GM06990 (cell line): ENCODE results near the gene CPA1.

Source experiments
- DNase-seq: peaks from one replicate; pipeline ENCODE4 v3.0.0-alpha.2; 2011; ENCODE audit not compliant: insufficient read length; ENCODE audit errors: extremely low read depth
- H3K27me3 ChIP-seq: replicated peaks from 2 replicates; pipeline ENCODE4 v1.6.0; 2011; ENCODE audit warnings: low read length; ENCODE audit not compliant: control insufficient read depth, insufficient read depth
- H3K36me3 ChIP-seq: 2 replicates; pipeline ENCODE4 v1.5.1; 2011; ENCODE audit warnings: low read length; ENCODE audit not compliant: control insufficient read depth, insufficient read depth
- H3K4me3 ChIP-seq: replicated peaks from 2 replicates; pipeline ENCODE4 v1.5.1; 2011; ENCODE audit warnings: low read depth, mild to moderate bottlenecking, control low read depth, low read length
- TF ChIP-seq, protein P1 (sequence below): IDR thresholded peaks from 2 replicates; pipeline ENCODE4 v1.5.1; 2011; ENCODE audit warnings: low read length, control low read depth, mild to moderate bottlenecking, inconsistent platforms; ENCODE audit not compliant: insufficient read depth, poor library complexity, severe bottlenecking

CPA1 gene

GRCh38 chr7:130385600-130386066 is 5.3 kb downstream of the CPA1 start:
- Histone ChIP-seq H3K36me3 (no peaks in the 10 kb centered on the region), H3K27me3 (no peaks in the 10 kb centered on the region), H3K4me3 (no peak overlapping the region)
- no peak for DNase-seq
- TF ChIP-seq, protein P1, sequence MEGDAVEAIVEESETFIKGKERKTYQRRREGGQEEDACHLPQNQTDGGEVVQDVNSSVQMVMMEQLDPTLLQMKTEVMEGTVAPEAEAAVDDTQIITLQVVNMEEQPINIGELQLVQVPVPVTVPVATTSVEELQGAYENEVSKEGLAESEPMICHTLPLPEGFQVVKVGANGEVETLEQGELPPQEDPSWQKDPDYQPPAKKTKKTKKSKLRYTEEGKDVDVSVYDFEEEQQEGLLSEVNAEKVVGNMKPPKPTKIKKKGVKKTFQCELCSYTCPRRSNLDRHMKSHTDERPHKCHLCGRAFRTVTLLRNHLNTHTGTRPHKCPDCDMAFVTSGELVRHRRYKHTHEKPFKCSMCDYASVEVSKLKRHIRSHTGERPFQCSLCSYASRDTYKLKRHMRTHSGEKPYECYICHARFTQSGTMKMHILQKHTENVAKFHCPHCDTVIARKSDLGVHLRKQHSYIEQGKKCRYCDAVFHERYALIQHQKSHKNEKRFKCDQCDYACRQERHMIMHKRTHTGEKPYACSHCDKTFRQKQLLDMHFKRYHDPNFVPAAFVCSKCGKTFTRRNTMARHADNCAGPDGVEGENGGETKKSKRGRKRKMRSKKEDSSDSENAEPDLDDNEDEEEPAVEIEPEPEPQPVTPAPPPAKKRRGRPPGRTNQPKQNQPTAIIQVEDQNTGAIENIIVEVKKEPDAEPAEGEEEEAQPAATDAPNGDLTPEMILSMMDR = no peak

DNA sequence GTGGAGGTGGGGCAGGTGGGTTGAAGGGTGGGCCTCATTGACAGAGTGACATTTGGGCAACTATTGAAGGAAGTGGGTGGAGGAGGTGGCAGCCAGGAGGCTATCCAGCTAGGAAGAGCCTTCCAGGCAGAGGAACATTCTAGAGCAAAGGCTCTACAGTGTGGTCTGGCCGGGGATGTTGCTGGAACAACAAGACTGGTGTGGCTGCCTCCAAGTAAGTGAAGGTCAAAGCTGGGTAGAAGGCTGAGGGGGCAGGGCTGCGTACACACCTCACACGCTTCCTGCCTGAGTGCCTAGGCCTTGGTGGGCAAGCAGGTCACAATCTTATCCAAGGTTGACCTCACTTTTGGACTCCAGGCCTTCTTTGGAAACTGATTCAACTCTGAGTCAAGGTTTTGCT is 6.6 kb downstream of the CPA1 start:
- H3K27me3 ChIP-seq = no peaks in the 10 kb centered on the region
- no peak overlapping the region for H3K4me3 ChIP-seq
- H3K36me3 ChIP-seq = no peaks in the 10 kb centered on the region
- no peak for DNase-seq
- TF ChIP-seq, protein P1 = no peak

GRCh38 chr7:130387306-130387627 is 7.0 kb downstream of the CPA1 start:
- TF ChIP-seq, protein P1 = no peak
- Histone ChIP-seq H3K27me3 (no peaks in the 10 kb centered on the region), H3K4me3 (no peak overlapping the region), H3K36me3 (no peaks in the 10 kb centered on the region)
- no peak for DNase-seq

DNA sequence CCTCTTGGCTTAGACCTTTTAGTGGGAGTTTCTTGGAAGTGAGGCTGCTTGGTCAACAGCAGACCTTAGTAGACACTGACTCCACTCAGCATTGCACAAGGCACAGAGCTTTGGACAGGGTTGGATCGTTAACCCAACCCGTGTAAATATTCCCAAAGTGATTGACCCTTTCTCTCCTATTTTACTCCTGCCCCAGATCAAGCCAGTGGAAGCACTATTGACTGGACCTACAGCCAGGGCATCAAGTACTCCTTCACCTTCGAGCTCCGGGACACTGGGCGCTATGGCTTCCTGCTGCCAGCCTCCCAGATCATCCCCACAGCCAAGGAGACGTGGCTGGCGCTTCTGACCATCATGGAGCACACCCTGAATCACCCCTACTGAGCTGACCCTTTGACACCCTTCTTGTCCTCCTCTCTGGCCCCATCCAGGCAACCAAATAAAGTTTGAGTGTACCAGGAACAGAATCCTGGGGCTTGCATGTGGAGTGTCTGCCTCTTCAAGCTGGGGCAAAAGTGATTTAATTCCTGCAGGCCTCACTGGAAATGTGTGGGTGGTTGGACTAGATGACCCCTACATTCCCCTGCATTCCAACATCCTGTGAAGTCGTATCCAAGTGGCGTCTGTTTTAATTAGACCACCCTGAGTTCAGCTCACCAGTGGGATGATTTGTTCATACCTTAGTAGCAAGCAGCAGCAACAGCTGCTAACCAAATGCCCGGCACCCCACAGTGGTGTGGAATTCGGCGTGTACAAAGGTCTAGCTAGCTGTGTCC is 7.5 kb downstream of the CPA1 start:
- Histone ChIP-seq H3K36me3 (no peaks in the 10 kb centered on the region), H3K27me3 (no peaks in the 10 kb centered on the region), H3K4me3 (no peak overlapping the region)
- TF ChIP-seq, protein P1 = no peak
- DNase-seq = no peak

GRCh38 chr7:130388671-130389070 is 8.4 kb downstream of the CPA1 start:
- Histone ChIP-seq H3K27me3 (no peaks in the 10 kb centered on the region), H3K4me3 (no peak overlapping the region), H3K36me3 (no peaks in the 10 kb centered on the region)
- TF ChIP-seq, protein P1 = no peak
- DNase-seq = no peak
